ENCODE measurements around the gene TGM2.

Gene TGM2

DNA sequence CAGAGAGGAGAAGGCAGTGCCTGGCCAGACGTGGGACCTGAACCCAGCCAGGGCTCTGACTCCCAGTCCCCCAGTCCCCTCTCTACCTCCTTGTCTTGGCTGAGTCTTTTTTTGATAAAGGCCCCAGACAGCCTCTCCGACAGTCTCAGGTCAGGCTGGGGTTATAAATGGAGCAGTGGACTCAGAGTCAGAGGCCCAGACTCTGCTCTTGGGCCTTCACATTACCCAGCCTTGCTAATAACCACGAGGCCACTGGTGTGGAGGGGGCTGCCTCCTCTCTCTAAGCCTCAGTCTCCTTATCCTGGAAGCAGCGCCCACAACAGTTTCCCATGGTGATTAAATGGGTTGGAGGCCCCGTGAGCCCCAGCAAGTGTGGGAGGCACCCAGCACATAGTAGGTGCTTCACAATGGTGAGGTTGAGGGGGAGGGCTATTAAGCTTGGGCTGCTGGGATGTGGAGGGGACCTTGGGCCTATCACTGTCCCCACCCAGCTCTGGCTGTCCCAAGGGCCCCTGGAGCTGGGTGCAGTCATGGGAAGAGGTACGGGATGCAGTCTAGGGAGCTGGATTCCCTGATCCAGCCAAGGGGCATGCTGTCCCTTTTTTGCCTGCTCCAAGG lies 35.7 kb downstream of the TGM2 start:
- DNase-seq, result no peak

DNA sequence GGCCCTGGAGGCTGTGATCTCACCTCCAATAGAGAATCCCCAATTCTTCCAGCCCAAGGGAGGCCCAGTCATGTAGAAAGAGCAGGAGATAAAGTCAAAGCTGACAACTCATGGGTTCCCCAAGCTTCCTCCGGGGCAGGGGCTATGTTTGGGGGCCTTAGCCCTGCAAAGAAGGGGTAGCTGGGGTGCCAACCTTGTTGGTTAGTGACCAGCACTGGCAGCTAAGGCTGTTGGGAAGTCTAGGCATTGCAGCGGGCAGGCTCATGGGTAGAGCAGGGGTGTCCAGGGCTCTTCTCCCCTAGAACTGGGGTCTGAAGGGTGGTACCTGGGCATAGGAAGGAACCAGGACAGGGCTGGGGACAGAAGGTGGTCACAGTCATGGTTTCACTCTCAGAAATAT lies 36.4 kb downstream of the TGM2 start:
- no peak for DNase-seq

DNA sequence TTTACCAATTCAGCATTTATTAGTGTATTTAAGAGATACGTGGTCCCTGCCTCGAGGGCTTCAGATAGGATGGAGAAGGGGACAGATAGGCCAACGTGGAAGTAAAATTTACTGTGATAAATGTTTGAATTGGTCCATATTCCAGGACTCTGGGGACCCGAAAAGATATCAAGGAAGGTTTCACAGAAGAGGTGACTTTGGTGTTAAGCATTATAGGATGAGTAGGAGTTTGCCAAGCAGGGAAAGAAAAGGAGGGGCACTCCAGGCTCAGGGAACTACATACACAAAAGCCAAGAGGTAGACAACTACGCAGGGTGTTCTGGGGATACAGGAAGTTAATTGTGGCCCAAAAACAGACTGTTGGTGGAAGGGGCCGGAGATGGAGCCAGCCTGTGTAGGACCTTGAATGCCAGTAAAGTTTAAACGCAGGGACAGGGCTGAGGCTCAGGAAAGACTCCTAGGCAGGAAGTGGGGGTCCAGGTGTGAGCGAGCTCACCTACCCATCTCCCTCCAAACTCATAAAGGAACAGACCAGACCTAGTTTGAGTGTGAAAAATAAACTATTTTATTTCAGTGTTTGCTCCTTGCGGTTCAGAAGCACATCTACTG lies 37.0 kb downstream of the TGM2 start:
- no peak for DNase-seq

DNA sequence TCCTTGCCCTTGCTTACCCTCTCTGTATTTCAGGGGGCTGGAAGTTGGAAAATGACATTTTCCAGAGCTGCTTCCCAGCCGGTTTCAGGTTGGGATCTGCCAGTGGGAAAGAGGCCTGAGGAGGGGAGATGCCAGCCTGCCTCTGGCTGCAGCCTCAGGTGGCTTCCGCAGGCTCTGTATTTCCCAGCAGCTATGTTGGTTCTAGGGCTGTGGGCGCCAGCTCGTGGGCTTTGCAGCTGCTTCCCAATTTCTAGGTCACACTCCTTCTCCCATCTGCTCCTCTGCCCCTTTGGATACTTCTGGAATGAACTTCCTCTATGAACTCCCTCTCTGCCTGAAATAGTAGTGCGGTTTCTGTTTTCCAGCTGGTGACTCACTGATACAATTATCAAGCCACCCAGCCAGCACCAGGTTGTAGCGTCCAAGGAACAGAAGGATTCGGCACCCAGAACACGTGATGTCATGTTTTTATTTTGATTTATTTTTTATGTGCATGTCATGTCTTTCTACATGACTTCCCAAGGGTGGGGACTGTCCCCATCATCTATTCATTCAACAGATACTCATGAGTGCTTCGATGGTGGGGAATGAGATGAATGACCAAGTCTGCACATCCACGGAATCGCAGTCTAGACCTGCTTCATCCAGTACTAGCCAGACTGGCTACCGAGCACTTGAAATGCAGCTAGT lies 38.0 kb downstream of the TGM2 start:
- no peak for DNase-seq

DNA sequence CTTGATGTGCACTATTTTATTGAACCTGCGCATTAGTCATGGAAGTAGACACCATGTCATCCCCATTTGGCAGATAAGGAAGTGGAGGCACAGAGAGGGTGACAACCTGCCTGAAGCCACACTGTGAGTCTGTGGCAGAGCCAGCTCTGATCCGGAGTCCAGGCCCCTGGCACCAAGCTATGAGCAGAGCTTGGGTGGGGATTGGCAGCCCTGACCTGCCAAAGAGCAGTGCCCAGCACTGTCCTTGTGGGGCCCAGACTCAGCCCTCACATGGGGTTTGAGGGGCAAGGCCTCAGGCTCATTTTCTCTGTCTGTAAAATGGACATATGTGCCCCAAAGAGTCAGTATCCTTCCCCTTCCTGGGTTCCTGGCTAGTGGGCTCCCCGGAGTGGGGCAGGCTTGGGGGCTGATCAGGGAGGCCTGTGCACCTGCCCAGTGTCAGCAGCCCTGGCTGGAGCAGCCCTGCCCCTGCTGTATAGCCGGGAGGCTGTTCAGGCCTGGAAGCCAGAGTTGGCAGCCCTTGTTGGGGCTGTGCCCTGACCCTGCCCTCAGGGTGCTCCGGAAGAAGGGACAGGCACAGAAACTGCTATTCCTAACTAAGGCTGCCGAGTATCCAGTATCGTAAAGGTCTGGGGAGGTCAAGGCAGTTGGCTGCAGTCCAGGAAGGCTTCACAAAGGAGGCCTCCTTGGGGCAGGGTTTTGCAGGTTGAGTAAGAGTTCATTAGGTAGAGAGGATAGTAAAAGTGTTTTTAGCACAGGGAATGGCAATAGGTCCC lies 38.7 kb downstream of the TGM2 start:
- DNase-seq, result no peak

DNA sequence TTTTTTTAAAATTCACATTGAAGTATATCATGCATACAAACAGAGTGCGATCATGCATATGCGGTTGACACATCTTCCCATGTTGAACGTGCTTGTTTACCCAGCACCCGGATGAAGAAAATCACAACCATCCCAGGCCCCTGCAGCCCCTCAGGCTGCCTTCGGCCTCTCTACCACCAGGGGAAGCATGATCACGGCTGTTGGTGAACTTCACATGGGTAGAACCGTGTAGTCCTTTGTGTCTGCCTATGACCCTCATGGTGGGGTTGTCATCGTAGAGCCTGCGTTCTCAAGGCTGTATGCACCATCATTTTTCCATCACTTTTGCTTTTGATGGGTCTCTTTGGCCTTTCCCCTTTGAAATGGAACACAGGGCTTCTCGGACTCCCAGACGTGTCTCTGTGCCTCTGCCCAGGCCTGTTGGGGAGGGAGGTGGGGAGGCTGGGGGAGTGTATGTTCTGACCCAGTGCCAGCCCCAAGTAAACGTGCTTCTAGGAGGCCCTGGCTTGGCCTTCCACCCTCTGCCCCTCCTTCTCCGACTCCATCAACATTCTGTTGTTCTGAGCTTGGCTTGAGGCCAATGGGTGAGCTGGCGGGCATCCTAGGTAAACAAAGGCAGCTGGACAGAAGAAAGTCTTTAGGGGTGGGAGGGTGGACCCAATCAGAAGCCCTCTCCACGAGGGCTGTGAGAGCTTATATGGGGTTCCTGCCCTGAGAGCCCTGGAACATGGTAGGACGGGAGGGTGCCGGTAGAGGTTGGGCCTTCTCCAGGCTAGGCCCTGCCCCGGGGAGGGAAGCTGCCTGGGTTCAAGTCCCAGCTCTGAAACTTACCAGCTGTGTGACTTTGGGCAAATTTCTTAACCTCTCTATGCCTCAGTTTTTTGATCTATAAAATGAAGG lies 39.7 kb downstream of the TGM2 start:
- DNase-seq, result no peak

DNA sequence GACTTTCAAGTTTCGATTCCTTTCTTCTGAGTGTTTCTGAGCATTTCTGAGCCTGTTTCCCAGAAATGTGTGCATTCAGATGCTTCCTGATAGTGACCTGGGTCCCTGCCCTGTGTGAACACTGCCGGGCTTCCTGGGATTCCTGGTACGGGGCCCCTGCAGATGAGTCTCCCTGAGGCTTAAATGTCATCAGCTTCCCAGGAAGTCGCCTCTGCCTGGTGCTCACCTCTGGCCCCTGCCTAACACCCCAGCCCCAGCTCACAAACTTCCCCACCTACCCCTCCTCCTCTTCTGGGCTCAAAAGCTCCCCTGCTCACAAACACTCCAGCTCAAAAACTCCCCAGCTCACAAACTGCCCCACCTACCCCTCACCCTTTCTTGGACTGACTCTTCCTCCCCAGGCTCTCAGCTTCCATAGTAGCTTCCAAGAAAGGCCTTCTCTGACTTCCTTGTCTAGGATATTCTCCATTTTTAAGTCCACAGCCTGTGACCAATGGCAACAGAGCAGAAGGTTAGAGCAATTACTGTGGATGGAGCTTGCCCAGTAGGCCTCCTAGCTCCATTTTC lies 42.0 kb downstream of the TGM2 start:
- DNase-seq, result no peak

DNA sequence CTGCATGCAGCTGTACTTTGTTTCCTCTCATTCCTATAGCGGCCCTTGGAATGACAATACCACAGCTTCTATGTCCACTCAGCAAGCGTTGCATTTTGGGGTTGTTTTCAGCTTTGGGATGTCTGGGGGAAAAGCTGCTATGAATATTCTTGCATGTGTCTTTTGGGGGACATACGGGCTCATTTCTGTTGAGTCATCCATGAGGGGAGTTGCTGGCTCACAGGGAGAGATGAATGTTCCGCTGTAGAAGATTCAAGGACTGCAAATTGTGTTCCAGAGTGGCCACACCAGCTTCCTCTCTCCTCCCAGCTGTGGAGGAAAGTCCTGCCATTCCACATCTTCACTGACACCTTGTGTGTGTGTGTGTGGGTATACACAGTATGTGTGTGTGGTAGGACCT lies 43.3 kb downstream of the TGM2 start:
- DNase-seq, result no peak

DNA sequence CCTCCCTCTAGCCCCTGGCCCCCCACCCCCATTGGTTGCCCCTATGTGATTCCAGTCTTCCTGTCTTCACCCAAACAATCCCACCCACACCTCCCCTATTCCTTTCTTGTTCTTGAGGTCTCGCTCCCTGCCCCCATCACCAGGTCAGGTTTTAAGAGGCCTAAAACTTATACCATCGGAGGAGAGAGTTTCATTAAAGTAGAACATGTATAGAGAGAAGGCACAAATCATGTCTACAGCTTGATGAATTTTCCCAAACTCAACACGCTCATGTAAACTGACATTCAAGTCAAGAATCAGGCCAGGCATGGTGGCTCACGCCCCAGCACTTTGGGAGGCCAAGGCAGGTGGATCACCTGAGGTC lies 44.5 kb downstream of the TGM2 start:
- no peak for DNase-seq

DNA sequence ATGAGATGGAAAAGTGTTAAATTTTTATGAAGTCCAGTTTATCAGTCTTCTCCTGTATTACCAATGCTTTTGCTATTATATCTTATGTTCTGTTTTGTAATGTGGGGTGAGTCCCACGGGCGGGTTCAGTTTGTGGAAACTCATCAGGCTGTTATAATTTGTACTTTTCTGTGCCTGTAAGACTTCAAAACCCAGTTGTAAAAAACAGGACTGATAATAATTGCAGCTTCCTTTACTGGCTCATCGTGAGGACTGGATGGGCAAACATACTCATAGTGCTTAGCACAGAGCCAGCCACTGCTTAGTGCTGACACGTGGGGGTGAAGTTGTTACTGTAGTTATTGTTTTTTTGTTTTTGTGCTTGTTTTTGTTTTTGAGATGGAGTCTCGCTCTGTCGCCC lies 45.6 kb downstream of the TGM2 start:
- no peak for DNase-seq

DNA sequence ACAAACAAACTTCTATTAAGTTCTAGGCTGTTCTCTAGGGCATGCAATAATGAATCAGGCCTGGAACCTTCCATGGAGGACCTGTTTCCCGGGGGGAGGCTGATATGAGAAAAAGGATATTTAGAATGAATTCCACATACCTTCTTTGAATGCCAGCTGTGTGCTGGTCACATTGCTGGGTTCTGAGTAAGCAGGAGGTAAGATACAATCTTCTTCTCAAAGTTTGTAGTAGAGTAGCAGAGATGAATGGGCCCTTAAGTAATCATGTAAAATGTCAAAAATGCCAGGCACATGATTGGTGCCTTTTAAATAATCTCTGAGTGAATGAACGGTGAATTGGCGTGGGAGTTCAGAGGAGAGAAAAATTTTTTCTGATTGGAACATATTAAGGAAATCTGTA lies 47.4 kb downstream of the TGM2 start:
- DNase-seq, result no peak

DNA sequence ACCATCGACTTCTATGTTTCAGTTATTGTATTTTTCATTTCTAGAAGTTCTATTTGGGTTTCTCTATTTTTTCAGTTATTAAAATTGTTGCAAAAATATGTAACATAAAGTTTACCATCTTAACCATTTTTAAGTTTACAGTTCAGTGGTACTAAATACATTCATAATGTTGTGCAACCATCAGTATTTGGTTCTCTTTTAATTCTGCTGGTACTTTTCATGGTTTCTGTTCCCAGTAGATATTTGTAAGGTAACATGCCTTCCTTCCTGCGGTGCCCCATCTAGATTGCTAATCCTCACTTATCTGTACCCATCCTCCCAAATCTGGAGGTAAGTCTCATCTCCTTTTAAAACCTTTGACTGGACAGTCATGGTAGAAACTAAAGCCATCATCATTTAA lies 47.9 kb downstream of the TGM2 start:
- DNase-seq, result no peak

DNA sequence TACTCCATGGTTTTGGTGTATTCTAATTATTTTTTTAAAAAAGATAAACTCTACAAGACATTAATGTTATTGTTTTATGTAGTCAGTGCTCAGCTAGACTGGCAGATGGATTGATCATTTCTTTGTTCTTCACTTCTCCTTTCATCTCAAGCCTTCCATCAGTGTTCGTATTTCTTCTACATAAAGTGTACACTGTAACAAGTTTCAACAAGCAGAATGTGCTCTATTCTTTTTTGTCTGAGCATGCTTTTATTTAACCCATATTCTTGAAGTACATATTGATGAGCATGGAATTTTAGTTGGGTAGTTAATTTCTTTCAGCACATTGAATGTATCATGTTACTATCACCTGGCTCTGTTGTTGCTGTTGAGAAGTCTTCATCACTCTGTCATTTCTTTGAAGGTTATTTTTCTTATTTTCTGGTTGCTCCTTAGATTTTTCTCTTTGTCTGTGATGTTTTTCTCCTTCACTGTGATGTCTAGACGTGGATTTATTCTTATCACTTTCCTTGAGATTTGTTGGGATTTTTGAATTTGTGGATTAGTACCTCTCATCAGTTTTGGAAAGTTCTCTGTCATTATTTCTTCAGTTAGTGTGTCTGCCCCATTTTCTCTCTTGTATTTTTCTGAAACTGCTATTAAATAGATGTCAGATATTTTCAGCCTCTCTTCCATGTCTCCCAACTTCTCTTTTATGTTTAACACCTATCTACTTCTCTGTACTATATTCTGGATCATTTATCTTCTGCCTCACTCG lies 48.5 kb downstream of the TGM2 start:
- no peak for DNase-seq

DNA sequence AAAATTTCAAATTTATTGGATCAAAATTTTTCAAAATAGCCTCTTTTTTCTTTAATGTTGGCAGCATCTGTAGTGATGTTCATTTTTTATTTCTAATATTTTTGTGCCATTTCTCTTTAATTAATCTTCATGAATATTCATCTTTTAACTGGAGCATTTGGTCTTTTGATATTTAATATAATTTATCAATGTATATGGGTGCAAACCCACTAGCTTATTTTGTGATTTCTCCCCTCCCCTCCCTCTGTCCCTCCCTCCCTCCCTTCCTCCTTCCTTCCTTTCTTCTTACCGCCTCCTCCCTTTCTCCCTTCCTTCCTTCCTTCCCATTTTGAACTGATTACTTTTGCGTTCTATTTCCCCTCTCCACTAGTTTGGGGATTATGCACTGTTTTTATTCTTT lies 49.2 kb downstream of the TGM2 start:
- no peak for DNase-seq

DNA sequence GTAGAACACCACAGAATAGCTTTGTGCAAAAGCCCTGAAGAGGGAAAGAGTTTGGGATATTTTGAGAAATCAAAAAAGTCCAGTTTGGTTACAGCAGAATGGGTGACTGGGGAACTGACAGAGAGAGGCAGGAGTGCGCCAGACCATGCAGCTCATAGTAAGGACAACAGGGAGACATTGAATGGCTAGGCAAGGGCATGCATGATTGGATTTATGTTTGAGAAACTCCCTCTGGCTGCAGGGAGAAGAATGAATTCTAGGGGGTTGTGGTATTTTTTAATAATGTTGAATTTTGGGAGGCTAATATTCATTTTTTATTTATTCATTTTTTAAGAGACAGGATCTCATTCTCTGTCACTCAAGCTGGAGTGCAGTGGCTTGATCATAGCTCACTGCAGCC lies 49.9 kb downstream of the TGM2 start:
- DNase-seq, result no peak

DNA sequence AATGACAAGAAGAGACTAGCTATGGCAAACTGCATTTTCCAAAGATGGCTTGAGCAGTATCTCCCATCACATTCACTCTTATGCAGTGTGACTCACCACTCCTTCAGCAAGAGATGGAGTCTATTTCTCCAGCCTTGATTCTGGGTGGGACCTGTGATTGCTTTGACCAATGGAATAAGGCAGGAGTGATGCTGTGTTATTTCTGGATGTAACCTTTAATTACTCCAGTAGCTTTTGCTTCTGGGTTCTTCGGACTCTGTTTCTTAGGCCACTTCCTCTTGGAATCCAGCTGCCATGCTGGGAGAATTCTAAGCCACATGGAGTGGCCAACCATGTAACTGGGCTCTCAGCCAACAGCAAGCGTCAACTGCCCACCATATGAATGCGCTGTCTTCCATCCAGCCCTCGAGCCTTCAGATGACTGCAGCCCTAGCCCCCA lies 50.7 kb downstream of the TGM2 start:
- no peak for DNase-seq

DNA sequence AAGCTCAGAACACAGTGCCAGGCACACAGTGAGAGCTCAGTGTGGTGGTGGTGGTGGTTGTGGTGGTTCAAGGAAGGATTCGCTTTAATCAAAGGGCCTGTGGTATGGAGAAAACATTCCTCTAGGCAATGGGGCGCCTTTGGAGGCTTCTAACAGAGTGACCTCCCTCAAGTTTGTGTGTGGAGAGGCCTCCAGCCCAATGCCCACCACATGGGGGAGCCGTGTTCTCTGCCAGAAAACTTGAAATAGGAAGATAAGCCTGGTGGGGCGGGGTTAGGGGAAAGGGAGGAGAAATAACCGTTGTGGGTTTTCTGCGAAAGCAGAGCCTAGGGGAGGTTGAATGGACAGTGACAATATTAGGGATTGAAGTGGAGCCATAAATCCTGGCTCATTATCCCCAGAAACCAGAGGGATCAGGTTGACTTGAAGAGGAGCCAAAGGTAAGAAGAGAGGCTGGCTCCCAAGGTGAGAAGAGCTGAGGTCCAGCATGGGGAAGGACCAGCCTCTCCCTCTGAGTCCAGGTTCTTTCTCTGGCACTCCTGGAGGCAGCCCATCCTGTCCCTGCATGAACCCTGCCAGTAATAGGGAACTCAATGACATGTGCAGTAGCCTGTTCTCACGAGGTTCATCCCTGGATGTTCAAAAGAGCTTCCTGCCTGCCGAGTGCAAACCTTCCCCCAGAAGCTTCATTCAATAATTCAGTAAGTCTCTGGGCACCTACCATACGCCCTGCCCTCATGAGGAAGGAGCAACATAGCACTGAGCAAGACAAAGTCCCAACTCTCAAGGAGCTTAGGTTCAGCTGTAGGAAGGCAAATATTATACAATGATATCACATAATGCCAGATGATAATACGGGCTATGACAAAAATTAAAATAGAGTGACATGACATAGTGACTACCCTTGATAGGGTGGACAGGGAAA lies 51.4 kb downstream of the TGM2 start:
- DNase-seq, result no peak

DNA sequence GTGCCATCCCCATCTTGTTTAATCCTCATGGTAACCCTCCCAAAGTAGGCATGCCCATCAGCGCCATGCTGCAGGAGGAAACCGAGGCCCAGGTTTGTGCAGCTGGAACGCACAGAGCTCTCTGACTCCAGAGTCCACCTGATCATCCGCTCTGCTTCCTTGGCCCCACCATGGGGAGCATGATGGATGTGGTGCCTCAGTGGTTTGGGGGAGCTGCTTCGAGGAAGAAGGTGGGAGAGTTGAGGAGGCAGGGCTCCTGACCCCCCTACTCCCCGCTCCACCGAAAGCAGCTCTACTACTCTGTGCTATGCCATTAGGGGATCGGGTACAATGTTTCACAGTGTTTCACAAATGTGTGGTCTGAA lies 52.2 kb downstream of the TGM2 start:
- DNase-seq, result no peak

DNA sequence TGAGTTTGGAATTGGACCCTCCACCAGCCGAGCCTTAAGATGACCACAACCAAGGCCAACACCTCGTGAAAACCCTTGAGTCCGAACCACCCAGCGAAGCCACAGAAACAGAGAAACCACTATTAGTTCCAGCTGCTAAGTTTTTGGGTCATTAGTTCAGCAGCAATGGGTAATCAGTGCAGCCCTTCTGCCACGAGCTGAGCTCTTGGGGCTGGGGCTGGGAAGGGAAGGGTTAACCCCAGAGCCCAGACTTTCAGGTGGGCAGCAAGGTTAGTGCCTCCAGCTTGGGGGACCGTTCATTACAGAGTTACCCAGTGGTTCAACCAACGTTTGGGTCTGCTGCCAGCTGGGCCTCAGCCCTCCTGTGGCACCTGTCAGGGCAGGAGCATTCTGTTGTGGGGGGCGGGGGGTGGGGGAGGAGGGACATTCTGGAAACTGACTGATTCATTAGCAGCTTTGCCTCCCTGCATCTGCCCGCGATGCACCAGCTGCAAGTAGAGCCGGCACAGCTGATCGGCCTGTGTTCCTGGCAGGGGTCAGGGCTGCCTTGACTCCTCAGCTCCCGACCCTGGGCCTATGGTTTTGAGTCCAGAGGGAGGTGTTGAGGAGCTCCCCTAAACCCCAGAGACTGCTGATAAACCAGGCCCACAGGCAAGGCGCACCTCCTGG lies 52.7 kb downstream of the TGM2 start:
- no peak for DNase-seq

Data from activated naive CD4-positive, alpha-beta T cell (primary cell).